CD4-positive, alpha-beta memory T cell (primary cell): ENCODE data around the gene LRRC3B. TPM values are rescaled to one million over a fixed set of nuclear protein-coding genes. Genes with fewer than 3 reads are reported as not detected.

ENCODE experiments used
- CTCF ChIA-PET: fragments of 350-600 bp; sonication (Branson Sonifier 250); formaldehyde crosslinking; loops from one replicate; lab custom pipeline; 2021; ENCODE audit warnings: inconsistent platforms; ENCODE audit not compliant: partially characterized antibody; lab: Charles Lee
- POLR2A ChIA-PET: fragments of 350-600 bp; sonication (Branson Sonifier 250); formaldehyde crosslinking; loops from one replicate; lab custom pipeline; 2021; ENCODE audit not compliant: partially characterized antibody; lab: Charles Lee
- DNase-seq, 5 donors: peaks; one replicate each; pipeline versions ENCODE4 v3.0.0 to v3.0.0-alpha.2; 2020 to 2022; ENCODE audit warnings: mixed read lengths in 1 of 5
- H3K27ac ChIP-seq: one replicate; pipeline ENCODE4 v1.7.0; 2013; ENCODE audit warnings: low read depth, low read length
- H3K27me3 ChIP-seq: 2 replicates; pipeline ENCODE4 v1.7.0; 2013; ENCODE audit warnings: mild to moderate bottlenecking, low read length, moderate library complexity; ENCODE audit not compliant: insufficient read depth
- H3K36me3 ChIP-seq: 2 replicates; pipeline ENCODE4 v1.7.0; 2013; ENCODE audit warnings: mild to moderate bottlenecking, low read length, moderate library complexity; ENCODE audit not compliant: insufficient read depth
- H3K4me1 ChIP-seq: 2 replicates; pipeline ENCODE4 v1.7.0; 2013; ENCODE audit warnings: mild to moderate bottlenecking, low read length, moderate library complexity; ENCODE audit not compliant: insufficient read depth
- H3K4me3 ChIP-seq, 2 donors: one replicate each; pipeline ENCODE4 v1.7.0; 2013; ENCODE audit warnings: low read length in 2 of 2, mild to moderate bottlenecking in 1 of 2
- H3K9me3 ChIP-seq, 2 donors: one replicate each; pipeline ENCODE4 v1.7.0; 2013; ENCODE audit warnings: low read length in 2 of 2, control low read depth in 1 of 2; ENCODE audit not compliant: control insufficient read depth in 1 of 2
- H3K27ac Mint-ChIP-seq, 7 donors: one replicate each; pipeline ENCODE4 v1.8.0; 2020 to 2021; ENCODE audit warnings: mixed read lengths in 7 of 7, mild to moderate bottlenecking in 6 of 7, inconsistent platforms in 3 of 7, moderate library complexity in 3 of 7
- H3K27me3 Mint-ChIP-seq, 2 donors: one replicate each; pipeline ENCODE4 v1.8.0; 2020 to 2021; ENCODE audit warnings: mixed read lengths in 2 of 2
- H3K36me3 Mint-ChIP-seq, 2 donors: one replicate each; pipeline ENCODE4 v1.8.0; 2020 to 2021; ENCODE audit warnings: mixed read lengths in 2 of 2, inconsistent platforms in 1 of 2, mild to moderate bottlenecking in 1 of 2
- H3K4me1 Mint-ChIP-seq, 4 donors: one replicate each; pipeline ENCODE4 v1.8.0; 2020 to 2021; ENCODE audit warnings: mixed read lengths in 4 of 4, mild to moderate bottlenecking in 1 of 4
- H3K4me3 Mint-ChIP-seq, 8 donors: one replicate each; pipeline ENCODE4 v1.8.0; 2020 to 2021; ENCODE audit warnings: mixed read lengths in 8 of 8, mild to moderate bottlenecking in 7 of 8, moderate library complexity in 6 of 8, inconsistent platforms in 3 of 8
- H3K9me3 Mint-ChIP-seq, 8 donors: one replicate each; pipeline ENCODE4 v1.8.0; 2020 to 2021; ENCODE audit warnings: mixed read lengths in 8 of 8, mild to moderate bottlenecking in 5 of 8, inconsistent platforms in 3 of 8, moderate library complexity in 1 of 8
- intact Hi-C: fragments of 100-400 bp; cut with micrococcal nuclease; formaldehyde crosslinking; loops from one replicate; pipeline ENCODE4 v1.15.1; 2023
- polyA plus RNA-seq, 2 donors: library from polyadenylated mRNA; unstranded; fragments of 300-500 nt; fragmentation: Illumina TruSeq; gene quantifications; one replicate each; pipeline ENCODE4 v1.2.3, GENCODE V29; 2021
- total RNA-seq, 2 experiments: library from RNA; stranded (reverse); gene quantifications; one replicate each; pipeline ENCODE4 v1.2.3, GENCODE V29; 2021

Gene LRRC3B
- total and polyA plus RNA-seq, 4 experiments from 2014 or later: not detected

- H3K36me3 Mint-ChIP-seq: no peaks in the 10 kb centered on the region
- H3K4me3 Mint-ChIP-seq: no peak overlapping the region
- no peaks in the 10 kb centered on the region for H3K27me3 ChIP-seq
- no peak overlapping the region for H3K27ac ChIP-seq
- no peak for DNase-seq
- no peaks in the 10 kb centered on the region for H3K4me1 ChIP-seq
- H3K27ac Mint-ChIP-seq: no peak overlapping the region
- POLR2A ChIA-PET: no interaction called here
- no peaks in the 10 kb centered on the region for H3K9me3 ChIP-seq
- intact Hi-C loops: no loop called here
- H3K27me3 Mint-ChIP-seq: no peaks in the 10 kb centered on the region
- no peak overlapping the region for H3K4me3 ChIP-seq
- H3K36me3 ChIP-seq: no peaks in the 10 kb centered on the region
- no peaks in the 10 kb centered on the region for H3K4me1 Mint-ChIP-seq
- CTCF ChIA-PET: no interaction called here
- H3K9me3 Mint-ChIP-seq: peaks cover 0 to 2% (median 0%) of the 10 kb centered on the region in 8 donors
Observed at GRCh38 chr3:26731843-26732242, 109.3 kb downstream of the LRRC3B start.

- H3K27me3 Mint-ChIP-seq: no peaks in the 10 kb centered on the region
- intact Hi-C loops: no loop called here
- no peak overlapping the region for H3K27ac ChIP-seq
- no peaks in the 10 kb centered on the region for H3K27me3 ChIP-seq
- H3K4me3 ChIP-seq: no peak overlapping the region
- no peaks in the 10 kb centered on the region for H3K9me3 ChIP-seq
- no peak overlapping the region for H3K27ac Mint-ChIP-seq
- no peak overlapping the region for H3K4me3 Mint-ChIP-seq
- ChIA-PET POLR2A (interaction anchor here (0.9 kb wide), 1 partner anchor 16 kb away, joined by 3 read pairs; no protein-coding TSS in a partner anchor), CTCF (no interaction called here)
- no peaks in the 10 kb centered on the region for H3K36me3 Mint-ChIP-seq
- H3K9me3 Mint-ChIP-seq: peaks cover 0 to 7% (median 1%) of the 10 kb centered on the region in 8 donors
- no peaks in the 10 kb centered on the region for H3K4me1 ChIP-seq
- DNase-seq: no peak
- H3K36me3 ChIP-seq: no peaks in the 10 kb centered on the region
- no peaks in the 10 kb centered on the region for H3K4me1 Mint-ChIP-seq
Observed at GRCh38 chr3:26750263-26750662, 127.7 kb downstream of the LRRC3B start.

GRCh38 chr3:26752466-26752865 is 129.9 kb downstream of the LRRC3B start:
- Mint-ChIP-seq H3K4me1 (no peaks in the 10 kb centered on the region), H3K9me3 (peaks cover 0 to 5% (median 3%) of the 10 kb centered on the region in 8 donors), H3K27me3 (no peaks in the 10 kb centered on the region), H3K27ac (no peak overlapping the region), H3K36me3 (no peaks in the 10 kb centered on the region), H3K4me3 (no peak overlapping the region)
- Histone ChIP-seq H3K27ac (no peak overlapping the region), H3K27me3 (no peaks in the 10 kb centered on the region), H3K36me3 (no peaks in the 10 kb centered on the region), H3K9me3 (no peaks in the 10 kb centered on the region), H3K4me1 (no peaks in the 10 kb centered on the region), H3K4me3 (no peak overlapping the region)
- intact Hi-C loops: no loop called here
- CTCF ChIA-PET: no interaction called here
- no peak for DNase-seq
- POLR2A ChIA-PET: no interaction called here

- Histone ChIP-seq H3K27me3 (no peaks in the 10 kb centered on the region), H3K9me3 (no peaks in the 10 kb centered on the region), H3K36me3 (no peaks in the 10 kb centered on the region), H3K4me1 (no peaks in the 10 kb centered on the region), H3K27ac (no peak overlapping the region), H3K4me3 (no peak overlapping the region)
- peaks cover 0 to 5% (median 3%) of the 10 kb centered on the region in 8 donors for H3K9me3 Mint-ChIP-seq
- no peaks in the 10 kb centered on the region for H3K27me3 Mint-ChIP-seq
- no peaks in the 10 kb centered on the region for H3K4me1 Mint-ChIP-seq
- no peak for DNase-seq
- H3K36me3 Mint-ChIP-seq: no peaks in the 10 kb centered on the region
- no peak overlapping the region for H3K4me3 Mint-ChIP-seq
- ChIA-PET CTCF (no interaction called here), POLR2A (no interaction called here)
- H3K27ac Mint-ChIP-seq: no peak overlapping the region
- intact Hi-C loops: no loop called here
Observed at GRCh38 chr3:26753095-26753494, 130.5 kb downstream of the LRRC3B start.

GRCh38 chr3:26757978-26758377 is 135.4 kb downstream of the LRRC3B start:
- DNase-seq: no peak
- Mint-ChIP-seq H3K27me3 (no peaks in the 10 kb centered on the region), H3K9me3 (peaks cover 0 to 5% (median 2%) of the 10 kb centered on the region in 8 donors), H3K27ac (no peak overlapping the region), H3K36me3 (no peaks in the 10 kb centered on the region), H3K4me1 (no peaks in the 10 kb centered on the region), H3K4me3 (no peak overlapping the region)
- intact Hi-C loops: no loop called here
- ChIA-PET POLR2A (no interaction called here), CTCF (no interaction called here)
- H3K9me3 ChIP-seq: peaks cover 0 to 1% of the 10 kb centered on the region in 2 donors
- no peaks in the 10 kb centered on the region for H3K4me1 ChIP-seq
- no peaks in the 10 kb centered on the region for H3K27me3 ChIP-seq
- no peaks in the 10 kb centered on the region for H3K36me3 ChIP-seq
- H3K27ac ChIP-seq: no peak overlapping the region
- H3K4me3 ChIP-seq: no peak overlapping the region
